Fibroblast of lung (primary cell): ENCODE results near the gene L1CAM.

ENCODE experiments used
- EZH2 ChIP-seq: IDR thresholded peaks from 2 replicates; pipeline ENCODE4 v1.5.1; 2012; ENCODE audit warnings: low read length, control low read depth, mild to moderate bottlenecking; ENCODE audit errors: missing control alignments
- TF ChIP-seq, protein P1 (sequence below), 2 donors: IDR thresholded peaks in 1 of 2; conservative IDR thresholded peaks in 1 of 2; 1 replicate in 1 of 2; 2 replicates in 1 of 2; pipeline ENCODE4 v1.5.1; 2011 to 2012; ENCODE audit warnings: low read length in 2 of 2, control low read depth in 1 of 2, inconsistent platforms in 1 of 2, low read depth in 1 of 2, mild to moderate bottlenecking in 1 of 2

DNA sequence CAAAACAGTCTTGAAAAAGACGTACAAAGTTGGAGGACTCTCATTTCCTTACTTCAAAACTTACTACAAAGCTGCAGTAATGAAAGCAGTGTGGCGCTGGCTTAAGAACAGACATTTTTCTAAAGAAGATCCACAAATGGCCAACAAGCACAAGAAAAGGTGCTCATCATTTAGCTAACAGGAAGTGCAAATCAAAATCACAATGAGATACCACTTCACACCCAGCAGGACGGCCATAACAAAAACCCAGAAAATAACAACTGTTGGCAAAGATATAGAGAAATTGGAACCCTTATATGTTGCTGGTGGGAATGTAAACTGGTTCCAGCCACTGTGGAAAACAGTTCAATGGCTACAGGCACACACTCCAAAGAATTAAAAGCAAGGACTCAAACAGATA, 59.0 kb downstream of the L1CAM start:
- TF ChIP-seq, protein P1, sequence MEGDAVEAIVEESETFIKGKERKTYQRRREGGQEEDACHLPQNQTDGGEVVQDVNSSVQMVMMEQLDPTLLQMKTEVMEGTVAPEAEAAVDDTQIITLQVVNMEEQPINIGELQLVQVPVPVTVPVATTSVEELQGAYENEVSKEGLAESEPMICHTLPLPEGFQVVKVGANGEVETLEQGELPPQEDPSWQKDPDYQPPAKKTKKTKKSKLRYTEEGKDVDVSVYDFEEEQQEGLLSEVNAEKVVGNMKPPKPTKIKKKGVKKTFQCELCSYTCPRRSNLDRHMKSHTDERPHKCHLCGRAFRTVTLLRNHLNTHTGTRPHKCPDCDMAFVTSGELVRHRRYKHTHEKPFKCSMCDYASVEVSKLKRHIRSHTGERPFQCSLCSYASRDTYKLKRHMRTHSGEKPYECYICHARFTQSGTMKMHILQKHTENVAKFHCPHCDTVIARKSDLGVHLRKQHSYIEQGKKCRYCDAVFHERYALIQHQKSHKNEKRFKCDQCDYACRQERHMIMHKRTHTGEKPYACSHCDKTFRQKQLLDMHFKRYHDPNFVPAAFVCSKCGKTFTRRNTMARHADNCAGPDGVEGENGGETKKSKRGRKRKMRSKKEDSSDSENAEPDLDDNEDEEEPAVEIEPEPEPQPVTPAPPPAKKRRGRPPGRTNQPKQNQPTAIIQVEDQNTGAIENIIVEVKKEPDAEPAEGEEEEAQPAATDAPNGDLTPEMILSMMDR (conservative IDR thresholded peaks at IDR 0.05 in 1 of 2, IDR thresholded peaks at IDR 0.05 in 1 of 2; ENCODE audit: low read depth in 1 of 2, low read length in 2 of 2): no peak
- TF ChIP-seq EZH2: no peak
